ENCODE results near the gene SLC7A6. TPM values are rescaled to one million over a fixed set of nuclear protein-coding genes. Genes with fewer than 3 reads are reported as not detected.

The SLC7A6 gene
- total and polyA plus RNA-seq, 2 of the 8 experiments (the other 6 are each of a cell fraction or from before 2014, with no cell fraction given) = 28.0 to 37.8 TPM

- TF ChIP-seq, protein P1, sequence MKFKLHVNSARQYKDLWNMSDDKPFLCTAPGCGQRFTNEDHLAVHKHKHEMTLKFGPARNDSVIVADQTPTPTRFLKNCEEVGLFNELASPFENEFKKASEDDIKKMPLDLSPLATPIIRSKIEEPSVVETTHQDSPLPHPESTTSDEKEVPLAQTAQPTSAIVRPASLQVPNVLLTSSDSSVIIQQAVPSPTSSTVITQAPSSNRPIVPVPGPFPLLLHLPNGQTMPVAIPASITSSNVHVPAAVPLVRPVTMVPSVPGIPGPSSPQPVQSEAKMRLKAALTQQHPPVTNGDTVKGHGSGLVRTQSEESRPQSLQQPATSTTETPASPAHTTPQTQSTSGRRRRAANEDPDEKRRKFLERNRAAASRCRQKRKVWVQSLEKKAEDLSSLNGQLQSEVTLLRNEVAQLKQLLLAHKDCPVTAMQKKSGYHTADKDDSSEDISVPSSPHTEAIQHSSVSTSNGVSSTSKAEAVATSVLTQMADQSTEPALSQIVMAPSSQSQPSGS (IDR thresholded peaks at IDR 0.05; ENCODE audit: low read length) = no peak
- TF ChIP-seq CBX8 (IDR thresholded peaks at IDR 0.05; ENCODE audit: borderline replicate concordance, low read depth, low read length) (no peak), RAD21 (IDR thresholded peaks at IDR 0.05 in 1 of 2, conservative IDR thresholded peaks at IDR 0.05 in 1 of 2; ENCODE audit: low read depth in 2 of 2, low read length in 2 of 2) (no peak)
These were observed 44.5 kb upstream of the SLC7A6 start (continued) for GRCh38 chr16:68219725-68220351.
